ENCODE measurements around the gene ZNF236. TPM values are rescaled to one million over a fixed set of nuclear protein-coding genes. Genes with fewer than 3 reads are reported as not detected.

The ZNF236 gene
- total and polyA plus RNA-seq, 8 donors = 1.8 to 31.7 (median 6.6) TPM

- Histone ChIP-seq H3K9me3 (no peaks in the 10 kb centered on the region), H3K4me1 (no peaks in the 10 kb centered on the region), H3K4me3 (no peak overlapping the region), H3K27ac (no peak overlapping the region), H3K27me3 (no peaks in the 10 kb centered on the region), H3K36me3 (peaks cover 40 to 88% (median 85%) of the 10 kb centered on the region in 4 donors)
- DNase-seq = no peak
- TF ChIP-seq POLR2A (IDR thresholded peaks at IDR 0.05) (no peak), POLR2AphosphoS5 (IDR thresholded peaks at IDR 0.05) (no peak), CTCF (IDR thresholded peaks at IDR 0.05) (no peak), EP300 (IDR thresholded peaks at IDR 0.05) (no peak)
- intact Hi-C loops (cut with DNase I; ENCODE audit: low total_unique reads) = no loop called here
- 68 to 81% (median 74%) methylated on average over 5 of the region's 5 CpGs for WGBS, 5 donors
Observed at GRCh38 chr18:76882146-76882545, 59.8 kb downstream of the ZNF236 start.

GRCh38 chr18:76885001-76885400 lies 62.6 kb downstream of the ZNF236 start:
- no peaks in the 10 kb centered on the region for H3K9me3 ChIP-seq
- no peak overlapping the region for H3K4me3 ChIP-seq
- H3K27ac ChIP-seq = no peak overlapping the region
- no peak for DNase-seq
- 94 to 99% (median 97%) methylated on average over 5 of the region's 5 CpGs for WGBS, 5 donors
- H3K27me3 ChIP-seq = no peaks in the 10 kb centered on the region
- intact Hi-C loops (cut with DNase I; ENCODE audit: low total_unique reads) = no loop called here
- peaks cover 42 to 99% (median 96%) of the 10 kb centered on the region in 4 donors for H3K36me3 ChIP-seq
- no peaks in the 10 kb centered on the region for H3K4me1 ChIP-seq
- TF ChIP-seq CTCF (IDR thresholded peaks at IDR 0.05) = no peak
- no peak for TF ChIP-seq EP300 (IDR thresholded peaks at IDR 0.05)
- TF ChIP-seq POLR2A (IDR thresholded peaks at IDR 0.05) = no peak
- no peak for TF ChIP-seq POLR2AphosphoS5 (IDR thresholded peaks at IDR 0.05)

GRCh38 chr18:76886112-76886511 lies 63.8 kb downstream of the ZNF236 start:
- Histone ChIP-seq H3K36me3 (peaks cover 34 to 96% (median 94%) of the 10 kb centered on the region in 4 donors), H3K27ac (no peak overlapping the region), H3K4me1 (no peaks in the 10 kb centered on the region), H3K27me3 (no peaks in the 10 kb centered on the region), H3K4me3 (no peak overlapping the region), H3K9me3 (no peaks in the 10 kb centered on the region)
- 81 to 91% (median 85%) methylated on average over 7 of the region's 7 CpGs for WGBS, 5 donors
- TF ChIP-seq CTCF (IDR thresholded peaks at IDR 0.05) (no peak), POLR2AphosphoS5 (IDR thresholded peaks at IDR 0.05) (no peak), POLR2A (IDR thresholded peaks at IDR 0.05) (no peak), EP300 (IDR thresholded peaks at IDR 0.05) (no peak)
- no peak for DNase-seq
- intact Hi-C loops (cut with DNase I; ENCODE audit: low total_unique reads) = no loop called here

- Histone ChIP-seq H3K4me3 (no peak overlapping the region), H3K27ac (no peak overlapping the region), H3K9me3 (no peaks in the 10 kb centered on the region), H3K36me3 (peaks cover 18 to 83% (median 69%) of the 10 kb centered on the region in 4 donors), H3K4me1 (no peaks in the 10 kb centered on the region), H3K27me3 (no peaks in the 10 kb centered on the region)
- TF ChIP-seq POLR2A (IDR thresholded peaks at IDR 0.05) = no peak
- WGBS, 5 donors = 83 to 95% (median 89%) methylated on average over 8 of the region's 8 CpGs
- no peak for DNase-seq
- intact Hi-C loops (cut with DNase I; ENCODE audit: low total_unique reads) = no loop called here
Observed at GRCh38 chr18:76889091-76889699, 66.8 kb downstream of the ZNF236 start.

- Histone ChIP-seq H3K27ac (no peak overlapping the region), H3K4me3 (no peak overlapping the region), H3K9me3 (no peaks in the 10 kb centered on the region), H3K36me3 (peaks cover 37 to 81% (median 67%) of the 10 kb centered on the region in 4 donors), H3K27me3 (no peaks in the 10 kb centered on the region), H3K4me1 (no peaks in the 10 kb centered on the region)
- WGBS, 5 donors = 93 to 98% (median 96%) methylated on average over 5 of the region's 5 CpGs
- intact Hi-C loops (cut with DNase I; ENCODE audit: low total_unique reads) = no loop called here
- no peak for TF ChIP-seq POLR2A (IDR thresholded peaks at IDR 0.05)
- no peak for TF ChIP-seq EP300 (IDR thresholded peaks at IDR 0.05)
- no peak for TF ChIP-seq POLR2AphosphoS5 (IDR thresholded peaks at IDR 0.05)
- no peak for TF ChIP-seq CTCF (IDR thresholded peaks at IDR 0.05)
- no peak for DNase-seq
Observed at GRCh38 chr18:76892832-76893231, 70.5 kb downstream of the ZNF236 start.

Data from stomach (tissue), 9 donors.